Measurements from ENCODE around the gene CTSF.

CTSF gene

GRCh38 chr11:66524304-66525040 is 43.9 kb downstream of the CTSF start:
- no peaks in the 10 kb centered on the region for H3K27me3 Mint-ChIP-seq (ENCODE audit: low read depth)
- H3K27ac Mint-ChIP-seq: no peak overlapping the region
- no peak for DNase-seq (ENCODE audit: low spot score)
- H3K36me3 Mint-ChIP-seq (ENCODE audit: low read depth): peaks cover 9% of the 10 kb centered on the region
- no peaks in the 10 kb centered on the region for H3K4me1 Mint-ChIP-seq (ENCODE audit: low read depth)
- no peak overlapping the region for H3K4me3 Mint-ChIP-seq
- no peaks in the 10 kb centered on the region for H3K9me3 Mint-ChIP-seq

GRCh38 chr11:66523611-66524010 is 44.8 kb downstream of the CTSF start:
- no peaks in the 10 kb centered on the region for H3K4me1 Mint-ChIP-seq (ENCODE audit: low read depth)

More at GRCh38 chr11:66523611-66524010, 44.8 kb downstream of the CTSF start:
- H3K27me3 Mint-ChIP-seq (ENCODE audit: low read depth): no peaks in the 10 kb centered on the region
- H3K9me3 Mint-ChIP-seq: no peaks in the 10 kb centered on the region
- H3K27ac Mint-ChIP-seq: no peak overlapping the region
- DNase-seq (ENCODE audit: low spot score): no peak
- H3K36me3 Mint-ChIP-seq (ENCODE audit: low read depth): peaks cover 9% of the 10 kb centered on the region
- H3K4me3 Mint-ChIP-seq: no peak overlapping the region

All from T-helper 2 cell treated with Interferon-gamma antibody and Interleukin-4, amounts not matched to agents 5 μg/mL and 100 μg/mL, for 36 hours (primary cell).